Right kidney (tissue), 1 donor: ENCODE results near the gene SEC14L6.
"Not testable (repeated sequence)": the region's sequence is repeated elsewhere in the genome, so short reads cannot be mapped to it uniquely, and the experiment has no call there.

ENCODE experiments used
- DNase-seq: peaks from one replicate; pipeline ENCODE4 v3.0.0-alpha.2; 2016

Gene SEC14L6

GRCh38 chr22:30566125-30566524 lies 19.6 kb upstream of the SEC14L6 start:
- no peak for DNase-seq

DNA sequence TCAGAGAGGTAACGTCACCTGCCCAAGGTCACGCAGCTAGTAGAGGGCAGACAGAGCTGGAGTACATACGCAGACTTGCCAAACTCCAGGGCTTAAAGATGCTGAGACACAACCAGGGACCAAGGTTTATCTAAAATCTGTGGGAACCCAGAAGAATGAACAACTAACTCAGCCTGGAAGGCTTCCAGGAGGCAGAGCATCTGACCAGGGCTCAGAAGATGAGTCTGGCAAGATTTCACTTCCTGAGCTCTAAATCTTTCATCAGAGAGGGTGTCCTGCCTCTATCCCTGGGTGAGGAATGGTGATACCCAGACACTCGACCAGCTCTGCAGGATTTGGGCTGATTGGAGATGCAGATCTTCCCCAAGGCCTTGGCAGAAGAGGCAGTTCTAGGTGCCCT lies 18.8 kb upstream of the SEC14L6 start:
- no peak for DNase-seq

- no peak for DNase-seq
Observed at GRCh38 chr22:30564761-30565119, 18.2 kb upstream of the SEC14L6 start.

GRCh38 chr22:30564045-30564760 lies 17.7 kb upstream of the SEC14L6 start:
- no peak for DNase-seq

GRCh38 chr22:30562366-30562765 lies 15.8 kb upstream of the SEC14L6 start:
- no peak for DNase-seq

GRCh38 chr22:30561402-30562189 lies 15.1 kb upstream of the SEC14L6 start:
- DNase-seq, result no peak

- not testable (repeated sequence) for DNase-seq
Observed at GRCh38 chr22:30560643-30561202, 14.2 kb upstream of the SEC14L6 start.

DNA sequence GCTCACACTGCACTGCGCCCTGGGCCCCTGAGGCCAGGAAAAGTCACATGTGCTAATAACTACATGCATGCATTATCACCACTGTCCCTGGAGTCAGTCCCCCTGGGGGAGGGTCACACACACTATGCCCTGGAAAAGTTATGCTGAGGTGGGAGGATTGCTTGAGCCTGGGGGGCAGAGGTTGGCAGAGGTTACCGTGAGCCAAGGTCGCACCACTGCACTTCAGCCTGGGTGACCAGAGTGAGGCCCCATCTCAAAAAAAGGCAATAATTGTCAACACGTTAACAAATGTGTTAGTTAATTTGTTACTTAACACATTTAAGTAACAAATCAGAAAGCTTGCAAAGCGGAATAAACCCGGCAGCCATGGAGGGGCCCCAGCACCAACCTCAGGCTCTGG lies 13.3 kb upstream of the SEC14L6 start:
- no peak for DNase-seq

- no peak for DNase-seq
Observed at GRCh38 chr22:30557243-30557642, 10.7 kb upstream of the SEC14L6 start.

DNA sequence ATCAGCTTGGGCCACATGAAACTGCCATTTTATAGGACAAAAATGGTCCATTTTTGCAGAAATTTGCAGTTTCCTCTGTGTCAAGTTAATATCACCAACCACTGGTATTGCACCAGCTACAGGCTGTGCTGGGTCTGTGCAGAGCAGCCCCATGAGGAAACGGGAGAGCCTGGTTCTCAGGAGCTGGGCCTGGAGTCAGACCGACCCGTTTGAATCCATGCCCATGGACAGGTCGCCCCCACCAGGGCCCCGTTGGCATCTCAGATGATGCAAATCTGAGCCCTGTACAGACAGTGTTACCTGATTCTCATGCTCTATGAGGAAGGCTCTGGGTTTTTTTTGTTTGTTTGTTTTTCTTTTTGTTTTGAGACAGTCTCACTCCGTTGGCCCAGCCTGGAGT lies 9.8 kb upstream of the SEC14L6 start:
- DNase-seq, result no peak

- no peak for DNase-seq
Observed at GRCh38 chr22:30555282-30556210, 9.0 kb upstream of the SEC14L6 start.

DNA sequence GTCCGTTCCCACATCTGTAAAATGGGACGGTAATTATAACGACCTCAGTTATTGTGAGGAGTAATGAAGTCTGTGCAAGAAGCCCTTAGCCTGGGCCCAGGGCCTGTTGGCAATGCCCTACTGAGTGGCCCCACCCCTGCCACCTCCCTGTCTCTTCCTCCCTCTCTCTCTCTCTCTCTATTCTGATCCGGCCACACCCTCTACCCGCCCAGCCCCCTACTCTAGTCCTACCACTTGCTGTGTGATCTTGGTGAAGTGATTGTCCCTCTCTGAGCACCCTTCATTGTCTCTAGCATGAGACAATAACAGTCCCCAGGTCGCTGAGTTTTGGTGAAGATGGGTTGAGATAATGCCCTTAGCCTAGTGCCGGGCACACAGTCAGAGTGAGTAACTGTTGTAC lies 7.4 kb upstream of the SEC14L6 start:
- DNase-seq, result no peak

DNA sequence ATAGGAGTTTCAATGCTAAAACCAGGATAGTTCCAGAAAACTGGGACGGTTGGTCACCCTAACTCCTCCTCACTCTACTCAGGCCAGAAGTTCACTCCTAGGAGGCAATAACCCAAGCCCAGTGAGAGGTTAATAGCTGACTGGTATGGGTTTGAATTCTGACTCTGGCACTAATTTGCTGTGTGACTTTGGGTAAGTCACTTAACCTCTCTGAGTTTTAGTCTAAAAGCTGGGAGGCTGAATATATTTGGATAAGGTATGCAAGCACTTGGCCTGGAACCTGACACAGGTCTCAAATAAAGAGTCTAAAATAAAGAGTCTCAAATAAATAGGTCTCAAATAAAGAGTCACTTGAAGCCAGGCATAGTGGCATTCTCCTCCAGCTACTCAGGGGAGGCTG lies 6.2 kb upstream of the SEC14L6 start:
- DNase-seq, result no peak

DNA sequence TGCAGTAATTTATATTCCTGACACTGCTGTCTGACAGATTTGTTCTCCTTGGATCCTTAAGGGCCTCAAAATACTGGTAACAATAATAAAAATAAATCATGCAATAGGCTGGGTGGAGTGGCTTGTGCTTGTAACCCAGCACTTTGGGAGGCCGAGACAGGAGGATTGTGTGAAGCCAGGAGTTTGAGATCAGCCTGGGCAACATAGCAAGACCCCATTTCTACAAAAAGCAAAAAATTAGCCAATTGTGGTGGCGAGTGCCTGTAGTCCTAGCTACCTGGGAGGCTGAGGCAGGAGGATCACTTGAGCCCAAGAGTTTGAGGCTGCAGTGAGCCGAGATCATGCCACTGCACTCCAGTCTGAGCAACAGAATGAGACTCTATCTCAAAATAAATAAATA lies 5.3 kb upstream of the SEC14L6 start:
- not testable (repeated sequence) for DNase-seq

GRCh38 chr22:30547188-30547587 lies 647 bp upstream of the SEC14L6 start:
- no peak for DNase-seq

DNA sequence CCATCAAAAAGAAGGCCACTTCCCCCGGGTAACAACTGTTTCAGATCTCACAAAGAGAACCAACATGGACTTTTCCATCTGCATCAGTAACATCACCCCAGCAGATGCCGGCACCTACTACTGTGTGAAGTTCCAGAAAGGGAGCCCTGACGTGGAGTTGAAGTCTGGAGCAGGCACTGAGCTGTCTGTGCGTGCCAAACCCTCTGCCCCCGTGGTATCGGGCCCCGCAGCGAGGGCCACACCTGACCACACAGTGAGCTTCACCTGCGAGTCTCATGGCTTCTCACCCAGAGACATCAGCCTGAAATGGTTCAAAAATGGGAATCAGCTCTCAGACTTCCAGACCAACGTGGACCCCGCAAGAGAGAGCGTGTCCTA lies 3.7 kb downstream of the SEC14L6 start:
- no peak for DNase-seq

GRCh38 chr22:30541961-30542810 lies 4.4 kb downstream of the SEC14L6 start:
- peak; percentile 83 for DNase-seq

GRCh38 chr22:30541511-30541910 lies 5.0 kb downstream of the SEC14L6 start:
- not testable (repeated sequence) for DNase-seq

- DNase-seq, result no peak
Observed at GRCh38 chr22:30539368-30539767, 7.2 kb downstream of the SEC14L6 start.

DNA sequence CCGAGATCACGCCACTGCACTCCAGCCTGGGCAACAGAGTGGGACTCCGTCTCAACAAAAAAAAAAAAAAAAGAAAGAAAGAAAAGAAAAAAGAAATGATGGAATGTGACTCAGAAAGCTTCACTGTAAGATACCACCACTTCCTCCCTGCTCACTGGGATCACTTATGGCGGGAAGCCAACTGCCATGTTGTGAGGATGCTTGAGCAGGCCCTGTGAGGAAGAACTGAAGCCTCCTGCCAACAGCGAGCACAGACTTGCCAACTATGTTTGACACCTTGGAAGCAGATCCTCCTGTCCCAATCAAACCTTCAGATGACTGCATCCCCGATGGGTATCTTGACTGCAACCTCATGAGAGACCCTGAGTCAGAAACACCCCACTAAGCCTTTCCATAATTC lies 8.3 kb downstream of the SEC14L6 start:
- no peak for DNase-seq

DNA sequence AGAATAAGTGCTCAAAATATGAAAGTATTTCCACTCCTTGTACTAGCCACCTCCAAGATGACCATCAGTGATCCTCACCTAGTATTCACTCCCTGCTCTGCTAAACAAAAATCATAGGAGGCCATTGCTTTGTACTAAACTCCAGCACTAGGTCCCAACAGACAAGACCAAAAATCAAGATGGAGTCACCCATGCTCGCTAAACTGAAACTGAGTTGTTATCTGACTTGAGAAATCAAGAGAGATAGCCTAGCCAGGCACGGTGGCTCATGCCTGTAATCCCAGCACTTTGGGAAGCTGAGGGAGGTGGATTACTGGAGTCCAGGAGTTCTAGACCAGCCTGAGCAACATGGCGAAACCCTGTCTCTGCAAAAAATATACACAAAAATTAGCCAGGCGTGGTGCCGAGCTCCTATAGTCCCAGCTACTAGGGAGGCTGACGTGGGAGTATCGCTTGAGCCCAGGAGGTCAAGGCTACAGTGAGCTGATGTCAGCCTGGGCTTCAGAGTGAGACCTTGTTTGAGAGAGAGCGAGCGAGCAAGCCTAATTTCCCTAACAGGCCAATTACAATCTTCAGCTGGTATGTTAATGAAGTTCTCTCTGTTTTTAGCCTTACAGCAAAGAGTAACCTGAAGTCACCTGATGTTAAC lies 9.3 kb downstream of the SEC14L6 start:
- no peak for DNase-seq
